Measurements from ENCODE around the gene LATS2. TPM values are rescaled to one million over a fixed set of nuclear protein-coding genes. Genes with fewer than 3 reads are reported as not detected.

The LATS2 gene
- total RNA-seq, 4 donors from 2014 or later, result 49.8 to 93.8 (median 77.0) TPM

DNA sequence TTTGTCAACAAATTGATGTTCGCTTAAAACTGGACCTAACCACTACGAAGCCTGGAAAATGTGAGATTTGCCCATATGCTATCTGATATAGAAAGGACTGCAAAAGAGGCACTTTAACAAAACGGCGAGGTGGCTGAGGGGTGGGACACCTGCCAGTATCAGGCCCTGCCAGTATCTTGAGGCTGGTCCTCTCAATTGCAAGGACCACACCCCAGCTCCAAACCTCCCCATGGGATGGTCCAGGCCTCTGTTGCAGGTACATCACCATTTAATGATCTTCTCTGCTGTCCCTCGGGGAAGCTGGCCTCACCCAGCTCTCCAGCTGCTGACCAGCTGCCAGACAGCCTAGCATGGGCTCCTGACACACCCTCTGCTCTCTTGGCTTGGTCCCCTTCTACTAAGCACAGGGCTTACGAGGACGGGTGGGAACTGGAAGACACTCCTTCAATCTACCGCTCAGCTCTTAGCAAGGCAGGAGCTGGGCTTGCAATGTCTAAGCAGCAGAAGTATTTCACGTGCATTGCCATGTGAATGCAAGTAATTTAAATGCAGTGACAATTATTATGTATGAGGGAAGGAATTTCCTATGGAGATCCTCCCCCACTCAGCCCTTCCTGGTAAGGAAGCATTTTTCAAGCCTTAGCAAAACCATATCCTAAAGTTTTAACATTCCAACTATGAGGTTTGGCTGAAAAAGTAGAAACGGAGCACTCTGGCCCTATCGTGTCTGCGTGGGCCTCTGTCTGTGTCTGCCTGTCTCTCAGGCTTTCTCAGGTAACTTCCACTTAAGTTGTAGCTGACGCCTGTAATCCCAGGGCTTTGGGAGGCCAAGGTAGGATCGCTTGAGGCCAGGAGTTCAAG lies 63.9 kb downstream of the LATS2 start:
- Histone ChIP-seq H3K4me1 (peaks cover 25 to 61% (median 34%) of the 10 kb centered on the region in 4 donors), H3K36me3 (peaks cover 0 to 17% (median 12%) of the 10 kb centered on the region in 4 donors), H3K27ac (replicated peaks in 1 of 4) (peak overlapping the region; percentile 22 to 58 (median 41)), H3K4me3 (no peak overlapping the region), H3K9me3 (peaks cover 0 to 7% (median 3%) of the 10 kb centered on the region in 4 donors), H3K27me3 (no peaks in the 10 kb centered on the region)
- WGBS, result 64% methylated on average over 13 of the region's 14 CpGs
- TF ChIP-seq EP300 (IDR thresholded peaks at IDR 0.05), result no peak
- peak; percentile 10 to 46 for TF ChIP-seq POLR2AphosphoS5 (IDR thresholded peaks at IDR 0.05)
- no peak for DNase-seq (ENCODE audit: extremely low spot score)
- intact Hi-C loops (cut with DNase I), result no loop called here

GRCh38 chr13:20995245-20995838 lies 66.0 kb downstream of the LATS2 start:
- no peak overlapping the region for H3K4me3 ChIP-seq
- no peak for TF ChIP-seq EP300 (IDR thresholded peaks at IDR 0.05)
- no peak for TF ChIP-seq CTCF (IDR thresholded peaks at IDR 0.05)
- TF ChIP-seq POLR2AphosphoS5 (IDR thresholded peaks at IDR 0.05), result no peak
- TF ChIP-seq POLR2A (IDR thresholded peaks at IDR 0.05; ENCODE audit: low read depth), result no peak
- DNase-seq (ENCODE audit: extremely low spot score), result no peak
- H3K36me3 ChIP-seq, result peaks cover 13 to 33% (median 27%) of the 10 kb centered on the region in 4 donors
- WGBS, result 58% methylated on average over 4 of the region's 4 CpGs
- H3K4me1 ChIP-seq, result peaks cover 25 to 61% (median 36%) of the 10 kb centered on the region in 4 donors
- intact Hi-C loops (cut with DNase I), result no loop called here
- H3K9me3 ChIP-seq, result no peaks in the 10 kb centered on the region
- no peaks in the 10 kb centered on the region for H3K27me3 ChIP-seq
- no peak overlapping the region for H3K27ac ChIP-seq (replicated peaks in 1 of 4)

DNA sequence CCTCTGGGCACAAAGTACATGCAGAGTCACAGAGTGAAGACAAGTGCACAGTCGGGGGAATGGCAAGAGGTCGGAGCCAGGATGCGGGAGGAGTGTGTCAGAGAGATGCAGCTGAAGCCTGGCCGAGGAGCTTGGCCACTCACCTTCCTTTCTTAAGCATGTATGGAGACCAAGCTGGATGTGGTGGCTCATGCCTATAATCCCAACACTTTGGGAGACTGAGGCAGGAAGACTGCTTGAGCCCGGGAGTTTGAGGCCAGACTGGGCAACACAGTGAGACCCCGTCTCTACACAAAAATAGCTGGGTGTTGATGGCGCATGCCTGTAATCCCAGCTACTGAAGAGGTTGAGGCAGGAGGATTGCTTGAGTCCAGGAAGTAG lies 67.0 kb downstream of the LATS2 start:
- no peak for TF ChIP-seq CTCF (IDR thresholded peaks at IDR 0.05)
- no peak for TF ChIP-seq POLR2AphosphoS5 (IDR thresholded peaks at IDR 0.05)
- 96% methylated on average over 7 of the region's 7 CpGs for WGBS
- Histone ChIP-seq H3K36me3 (peaks cover 15 to 42% (median 35%) of the 10 kb centered on the region in 4 donors), H3K9me3 (no peaks in the 10 kb centered on the region), H3K27ac (replicated peaks in 1 of 4) (no peak overlapping the region), H3K4me1 (peaks cover 28 to 67% (median 40%) of the 10 kb centered on the region in 4 donors), H3K27me3 (no peaks in the 10 kb centered on the region), H3K4me3 (no peak overlapping the region)
- intact Hi-C loops (cut with DNase I), result no loop called here
- no peak for DNase-seq (ENCODE audit: extremely low spot score)

DNA sequence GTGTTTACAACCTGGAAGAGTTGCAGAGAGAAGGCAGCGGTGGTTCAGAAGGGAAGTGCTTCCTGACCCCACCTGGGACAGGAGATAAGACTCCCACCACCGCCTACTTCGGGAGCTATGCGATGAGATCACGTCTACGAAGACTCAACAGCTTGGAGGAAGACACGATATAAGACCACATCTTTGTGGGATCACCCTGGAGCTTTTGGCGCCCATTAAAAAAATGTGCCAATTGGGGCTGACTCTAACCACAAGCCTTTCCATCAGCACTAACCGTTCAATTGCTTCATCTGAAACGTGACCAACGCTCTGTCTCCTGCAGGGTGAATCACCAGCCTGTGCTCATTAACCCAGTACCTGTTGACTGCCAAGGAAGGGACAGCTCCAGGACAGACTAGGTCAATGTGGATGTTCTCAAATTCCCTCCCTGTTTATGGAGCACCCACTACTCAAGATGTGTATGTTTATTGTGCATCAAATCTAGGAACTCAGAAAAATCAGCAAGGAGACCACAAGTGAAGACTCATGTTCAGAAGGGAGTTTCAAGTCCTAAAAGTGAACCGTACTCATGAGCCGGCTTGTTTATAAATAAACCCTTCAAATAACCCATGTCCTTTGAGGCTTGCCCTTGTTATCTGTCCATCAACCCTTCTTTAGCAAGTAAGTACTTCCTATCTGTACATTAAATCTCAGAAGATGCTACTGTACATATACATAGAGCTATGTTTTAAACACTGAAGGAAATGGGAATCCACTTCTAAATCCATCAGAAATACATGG lies 67.5 kb downstream of the LATS2 start:
- H3K4me3 ChIP-seq, result no peak overlapping the region
- intact Hi-C loops (cut with DNase I), result no loop called here
- TF ChIP-seq POLR2A (IDR thresholded peaks at IDR 0.05; ENCODE audit: low read depth) (no peak), CTCF (IDR thresholded peaks at IDR 0.05) (no peak), POLR2AphosphoS5 (IDR thresholded peaks at IDR 0.05) (no peak), EP300 (IDR thresholded peaks at IDR 0.05) (no peak)
- 81% methylated on average over 13 of the region's 13 CpGs for WGBS
- H3K27ac ChIP-seq (replicated peaks in 1 of 4), result no peak overlapping the region
- H3K36me3 ChIP-seq, result peaks cover 19 to 47% (median 38%) of the 10 kb centered on the region in 4 donors
- no peaks in the 10 kb centered on the region for H3K9me3 ChIP-seq
- H3K4me1 ChIP-seq, result peaks cover 28 to 67% (median 41%) of the 10 kb centered on the region in 4 donors
- no peak for DNase-seq (ENCODE audit: extremely low spot score)
- H3K27me3 ChIP-seq, result no peaks in the 10 kb centered on the region

GRCh38 chr13:20993211-20993610 lies 68.2 kb downstream of the LATS2 start:
- H3K9me3 ChIP-seq, result no peaks in the 10 kb centered on the region
- no peak overlapping the region for H3K4me3 ChIP-seq
- no peak for TF ChIP-seq EP300 (IDR thresholded peaks at IDR 0.05)
- no peak for TF ChIP-seq CTCF (IDR thresholded peaks at IDR 0.05)
- TF ChIP-seq POLR2A (IDR thresholded peaks at IDR 0.05; ENCODE audit: low read depth), result no peak
- no peak for TF ChIP-seq POLR2AphosphoS5 (IDR thresholded peaks at IDR 0.05)
- peaks cover 23 to 61% (median 35%) of the 10 kb centered on the region in 4 donors for H3K4me1 ChIP-seq
- DNase-seq (ENCODE audit: extremely low spot score), result no peak
- no peak overlapping the region for H3K27ac ChIP-seq (replicated peaks in 1 of 4)
- 87% methylated on average over 4 of the region's 4 CpGs for WGBS
- intact Hi-C loops (cut with DNase I), result no loop called here
- H3K36me3 ChIP-seq, result peaks cover 26 to 47% (median 41%) of the 10 kb centered on the region in 4 donors
- no peaks in the 10 kb centered on the region for H3K27me3 ChIP-seq

Measured in esophagus muscularis mucosa (tissue), 4 donors.